Panc1 (cell line): ENCODE measurements around the gene PDCD11. TPM values are rescaled to one million over a fixed set of nuclear protein-coding genes. Genes with fewer than 3 reads are reported as not detected.
"Not testable (repeated sequence)": the region's sequence is repeated elsewhere in the genome, so short reads cannot be mapped to it uniquely, and the experiment has no call there.

ENCODE experiments used
- ATAC-seq: fragments of 200-7000 bp; cut with Tn5 transposase; 2 replicates; pipeline ENCODE4 v1.9.1; 2020; ENCODE audit warnings: mild to moderate bottlenecking, moderate library complexity
- BruUV-seq: library from RNA; stranded (reverse); fragments of 400-500 nt; replicated peaks from 2 replicates; lab custom pipeline; 2021; lab: Mats Ljungman, UMichigan
- CTCF ChIA-PET: fragments of 300-600 bp; sonication (Branson Sonifier 250); formaldehyde crosslinking; loops from one replicate; lab custom pipeline; 2022; ENCODE audit warnings: antibody characterized with exemption; lab: Charles Lee
- POLR2A ChIA-PET: fragments of 300-600 bp; sonication (Branson Sonifier 250); formaldehyde crosslinking; loops from one replicate; lab custom pipeline; 2022; ENCODE audit warnings: antibody characterized with exemption; lab: Charles Lee
- DNase-seq: peaks from one replicate; pipeline ENCODE4 v3.0.0-alpha.2; 2010; ENCODE audit warnings: low read depth, low spot score
- H3K27ac ChIP-seq: 2 replicates; pipeline ENCODE4 v1.5.1; 2011; ENCODE audit warnings: mild to moderate bottlenecking, low read length, inconsistent platforms
- H3K27me3 ChIP-seq: fragments of 200-500 bp; sonication (Bioruptor generic); 2 replicates; pipeline ENCODE4 v1.6.0; 2014; ENCODE audit warnings: low read length, inconsistent platforms; ENCODE audit not compliant: control insufficient read depth, insufficient read depth
- H3K36me3 ChIP-seq: fragments of 200-500 bp; sonication (Bioruptor generic); 2 replicates; pipeline ENCODE4 v1.5.1; 2014; ENCODE audit warnings: inconsistent platforms, mild to moderate bottlenecking, low read length, moderate library complexity; ENCODE audit not compliant: control insufficient read depth, insufficient read depth
- H3K4me1 ChIP-seq: 2 replicates; pipeline ENCODE4 v1.5.1; 2011; ENCODE audit warnings: inconsistent platforms, mild to moderate bottlenecking, low read length, moderate library complexity; ENCODE audit not compliant: control insufficient read depth, insufficient read depth
- H3K4me3 ChIP-seq, 2 experiments: 2 replicates each; pipeline ENCODE4 v1.5.1; 2011 to 2012; ENCODE audit warnings: low read depth in 2 of 2, low read length in 2 of 2, mild to moderate bottlenecking in 2 of 2, inconsistent platforms in 1 of 2, moderate library complexity in 1 of 2
- H3K9me3 ChIP-seq: fragments of 200-500 bp; sonication (Bioruptor generic); 2 replicates; pipeline ENCODE4 v1.5.1; 2014; ENCODE audit warnings: low read depth, mild to moderate bottlenecking, inconsistent platforms, low read length, moderate library complexity; ENCODE audit not compliant: control insufficient read depth, insufficient read depth
- POLR2AphosphoS5 ChIP-seq: IDR thresholded peaks from 2 replicates; pipeline ENCODE4 v1.6.1; 2012; ENCODE audit warnings: mild to moderate bottlenecking, low read depth, low read length, moderate library complexity
- SIN3A ChIP-seq: IDR thresholded peaks from 2 replicates; pipeline ENCODE4 v1.6.1; 2012; ENCODE audit warnings: low read depth, mild to moderate bottlenecking, low read length, moderate library complexity, borderline replicate concordance; ENCODE audit not compliant: insufficient read depth
- TCF7L2 ChIP-seq: IDR thresholded peaks from 2 replicates; pipeline ENCODE4 v1.6.1; 2011; ENCODE audit warnings: mild to moderate bottlenecking, low read depth, low read length, inconsistent platforms
- in situ Hi-C: cut with HindIII; loops from 2 replicates; pipeline ENCODE4 v1.10.0; 2016; ENCODE audit warnings: low sequenced_read_pairs, low pct_unique_long_range_greater_than_20kb
- intact Hi-C: fragments of 100-400 bp; cut with micrococcal nuclease; formaldehyde crosslinking; loops from one replicate; pipeline ENCODE4 v1.10.0; 2022; ENCODE audit not compliant: unreplicated experiment
- total RNA-seq: library from RNA; stranded (reverse); gene quantifications from one replicate; pipeline ENCODE4 v1.2.1, GENCODE V29; 2021; ENCODE audit not compliant: unreplicated experiment
- TF ChIP-seq, protein P1 (sequence below): fragments of 450-650 bp; IDR thresholded peaks from 2 replicates; pipeline ENCODE4 v1.5.1; 2017; ENCODE audit warnings: mild to moderate bottlenecking
- TF ChIP-seq, protein P2 (sequence below), 2 experiments: IDR thresholded peaks; 2 replicates each; pipeline ENCODE4 v1.6.1; 2011 to 2012; ENCODE audit warnings: low read depth in 2 of 2, control low read depth in 1 of 2, low read length in 1 of 2, mild to moderate bottlenecking in 1 of 2, moderate library complexity in 1 of 2; ENCODE audit not compliant: insufficient read depth in 1 of 2

PDCD11 gene
- total RNA-seq, 1 experiment from 2014 or later: 92.8 TPM

DNA sequence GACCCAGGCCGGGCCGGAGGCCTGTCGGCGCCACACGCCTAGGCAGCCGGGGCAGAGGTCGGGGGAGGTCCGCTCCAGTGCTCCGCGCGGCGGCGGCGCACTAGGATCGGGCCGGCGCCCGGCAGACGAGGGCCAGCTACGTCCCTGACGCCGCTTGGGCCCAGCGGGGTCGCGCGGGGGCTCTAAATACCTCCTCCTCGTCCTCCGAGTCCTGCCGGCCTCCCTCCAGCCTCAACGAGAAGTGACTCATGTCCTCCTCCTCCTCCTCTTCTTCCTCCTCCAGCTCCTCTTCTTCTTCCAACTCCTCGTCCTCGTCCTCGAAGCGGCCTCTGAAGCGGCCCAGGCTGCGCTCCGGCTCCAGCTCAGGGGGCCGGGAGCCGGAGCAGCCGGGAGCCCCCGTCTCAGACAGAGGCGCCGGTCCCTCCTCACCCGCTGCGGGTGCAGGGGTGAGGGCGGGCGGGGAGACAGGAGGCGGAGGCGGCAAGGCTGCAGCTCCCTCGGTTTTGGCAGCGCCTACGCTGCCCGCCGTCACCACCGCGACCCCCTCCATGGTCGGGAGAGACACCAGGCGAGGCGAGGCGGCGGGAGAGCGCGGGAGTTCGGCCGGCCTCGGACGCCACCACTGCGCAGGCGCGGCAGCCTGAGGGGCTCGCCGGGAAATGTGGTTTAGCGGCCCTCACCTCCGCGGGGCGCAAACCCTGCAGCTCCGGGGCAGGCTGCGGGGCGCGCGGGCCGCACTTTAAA is 45.7 kb upstream of the PDCD11 start, which contains the start of gene PCGF6:
Gene PCGF6 (minus strand): TSS at position 624 of the 744 bp plus-strand sequence. CDS start 74 bp downstream, at position 550.
- intact Hi-C loops: no loop called here
- Histone ChIP-seq H3K4me1 (peaks cover 4% of the 10 kb centered on the region; the same call in 1 of the 2 replicates), H3K27me3 (no peaks in the 10 kb centered on the region), H3K4me3 (peak within 1 kb of the TSS; percentile 66 to 80), H3K27ac (peak within 1 kb of the TSS; percentile 82), H3K36me3 (peaks cover 25% of the 10 kb centered on the region), H3K9me3 (no peaks in the 10 kb centered on the region)
- ChIA-PET POLR2A (no interaction called here), CTCF (no interaction called here)
- BruUV-seq: no TSS peak
- DNase-seq (no peak), ATAC-seq (peak; percentile 97)
- in situ Hi-C loops: no loop called here
- TF ChIP-seq, protein P1, sequence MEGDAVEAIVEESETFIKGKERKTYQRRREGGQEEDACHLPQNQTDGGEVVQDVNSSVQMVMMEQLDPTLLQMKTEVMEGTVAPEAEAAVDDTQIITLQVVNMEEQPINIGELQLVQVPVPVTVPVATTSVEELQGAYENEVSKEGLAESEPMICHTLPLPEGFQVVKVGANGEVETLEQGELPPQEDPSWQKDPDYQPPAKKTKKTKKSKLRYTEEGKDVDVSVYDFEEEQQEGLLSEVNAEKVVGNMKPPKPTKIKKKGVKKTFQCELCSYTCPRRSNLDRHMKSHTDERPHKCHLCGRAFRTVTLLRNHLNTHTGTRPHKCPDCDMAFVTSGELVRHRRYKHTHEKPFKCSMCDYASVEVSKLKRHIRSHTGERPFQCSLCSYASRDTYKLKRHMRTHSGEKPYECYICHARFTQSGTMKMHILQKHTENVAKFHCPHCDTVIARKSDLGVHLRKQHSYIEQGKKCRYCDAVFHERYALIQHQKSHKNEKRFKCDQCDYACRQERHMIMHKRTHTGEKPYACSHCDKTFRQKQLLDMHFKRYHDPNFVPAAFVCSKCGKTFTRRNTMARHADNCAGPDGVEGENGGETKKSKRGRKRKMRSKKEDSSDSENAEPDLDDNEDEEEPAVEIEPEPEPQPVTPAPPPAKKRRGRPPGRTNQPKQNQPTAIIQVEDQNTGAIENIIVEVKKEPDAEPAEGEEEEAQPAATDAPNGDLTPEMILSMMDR: no peak
- TF ChIP-seq, protein P2, sequence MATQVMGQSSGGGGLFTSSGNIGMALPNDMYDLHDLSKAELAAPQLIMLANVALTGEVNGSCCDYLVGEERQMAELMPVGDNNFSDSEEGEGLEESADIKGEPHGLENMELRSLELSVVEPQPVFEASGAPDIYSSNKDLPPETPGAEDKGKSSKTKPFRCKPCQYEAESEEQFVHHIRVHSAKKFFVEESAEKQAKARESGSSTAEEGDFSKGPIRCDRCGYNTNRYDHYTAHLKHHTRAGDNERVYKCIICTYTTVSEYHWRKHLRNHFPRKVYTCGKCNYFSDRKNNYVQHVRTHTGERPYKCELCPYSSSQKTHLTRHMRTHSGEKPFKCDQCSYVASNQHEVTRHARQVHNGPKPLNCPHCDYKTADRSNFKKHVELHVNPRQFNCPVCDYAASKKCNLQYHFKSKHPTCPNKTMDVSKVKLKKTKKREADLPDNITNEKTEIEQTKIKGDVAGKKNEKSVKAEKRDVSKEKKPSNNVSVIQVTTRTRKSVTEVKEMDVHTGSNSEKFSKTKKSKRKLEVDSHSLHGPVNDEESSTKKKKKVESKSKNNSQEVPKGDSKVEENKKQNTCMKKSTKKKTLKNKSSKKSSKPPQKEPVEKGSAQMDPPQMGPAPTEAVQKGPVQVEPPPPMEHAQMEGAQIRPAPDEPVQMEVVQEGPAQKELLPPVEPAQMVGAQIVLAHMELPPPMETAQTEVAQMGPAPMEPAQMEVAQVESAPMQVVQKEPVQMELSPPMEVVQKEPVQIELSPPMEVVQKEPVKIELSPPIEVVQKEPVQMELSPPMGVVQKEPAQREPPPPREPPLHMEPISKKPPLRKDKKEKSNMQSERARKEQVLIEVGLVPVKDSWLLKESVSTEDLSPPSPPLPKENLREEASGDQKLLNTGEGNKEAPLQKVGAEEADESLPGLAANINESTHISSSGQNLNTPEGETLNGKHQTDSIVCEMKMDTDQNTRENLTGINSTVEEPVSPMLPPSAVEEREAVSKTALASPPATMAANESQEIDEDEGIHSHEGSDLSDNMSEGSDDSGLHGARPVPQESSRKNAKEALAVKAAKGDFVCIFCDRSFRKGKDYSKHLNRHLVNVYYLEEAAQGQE (IDR thresholded peaks at IDR 0.05; ENCODE audit: insufficient read depth in 1 of 2, low read depth in 2 of 2, low read length in 1 of 2): no peak
- TF ChIP-seq SIN3A (no peak), POLR2AphosphoS5 (peak; percentile 69; the same call in 1 of the 2 replicates)

DNA sequence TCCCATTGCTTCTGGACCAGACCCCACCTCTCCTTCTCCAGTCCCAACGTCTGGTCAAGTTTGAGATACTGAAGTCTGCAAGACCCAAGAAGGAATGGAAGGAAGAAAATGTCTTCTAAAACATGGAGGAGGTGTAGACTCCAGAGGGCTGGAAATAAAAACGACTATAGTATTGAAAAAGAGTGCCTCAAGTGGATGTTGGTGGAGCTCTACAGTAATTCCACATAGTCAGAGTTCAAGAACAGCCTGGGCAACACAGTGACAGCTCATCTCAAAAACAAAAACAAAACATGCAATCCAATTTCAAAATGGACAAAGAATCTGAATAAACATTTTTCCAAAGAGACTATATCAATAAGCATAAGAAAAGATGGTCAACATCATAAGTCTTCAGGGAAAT is 43.1 kb upstream of the PDCD11 start:
- no peak overlapping the region for H3K27ac ChIP-seq
- POLR2A ChIA-PET: interaction anchor here (0.7 kb wide), 1 partner anchor 199 kb away, joined by 12 read pairs; no protein-coding TSS in a partner anchor
- H3K9me3 ChIP-seq: no peaks in the 10 kb centered on the region
- TF ChIP-seq, protein P2 (IDR thresholded peaks at IDR 0.05; ENCODE audit: insufficient read depth in 1 of 2, low read depth in 2 of 2, low read length in 1 of 2): no peak
- TF ChIP-seq, protein P1: no peak
- TF ChIP-seq SIN3A (no peak), POLR2AphosphoS5 (no peak), TCF7L2 (no peak)
- no TSS peak for BruUV-seq
- CTCF ChIA-PET: no interaction called here
- H3K36me3 ChIP-seq: peaks cover 8% of the 10 kb centered on the region
- in situ Hi-C loops (no loop called here), intact Hi-C loops (no loop called here)
- ATAC-seq (no peak), DNase-seq (no peak)
- H3K4me3 ChIP-seq: no peak overlapping the region
- peaks cover 4% of the 10 kb centered on the region; the same call in 1 of the 2 replicates for H3K4me1 ChIP-seq
- no peaks in the 10 kb centered on the region for H3K27me3 ChIP-seq

DNA sequence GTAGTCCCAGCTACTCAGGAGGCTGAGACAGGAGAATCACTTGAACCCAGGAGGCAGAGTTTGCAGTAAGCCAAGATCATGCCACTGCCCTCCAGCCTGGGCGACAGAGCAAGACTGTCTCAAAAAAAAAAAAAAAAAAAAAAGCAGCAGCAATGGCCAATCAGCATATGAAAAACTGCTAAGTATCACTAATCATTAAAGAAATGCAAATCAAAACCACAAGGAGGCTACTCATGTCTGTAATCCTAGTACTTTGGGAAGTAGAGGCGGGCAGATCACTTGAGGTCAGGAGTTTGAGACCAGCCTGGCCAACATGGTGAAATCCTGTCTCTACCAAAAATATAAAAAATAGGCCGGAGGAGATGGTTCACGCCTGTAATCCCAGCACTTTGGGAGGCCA is 41.9 kb upstream of the PDCD11 start:
- intact Hi-C loops, H3K9me3 ChIP-seq, H3K27me3 ChIP-seq, ATAC-seq, in situ Hi-C loops, DNase-seq, H3K36me3 ChIP-seq, H3K27ac ChIP-seq, H3K4me3 ChIP-seq, H3K4me1 ChIP-seq, BruUV-seq: not testable (repeated sequence)
- CTCF ChIA-PET: interaction anchor here (0.7 kb wide), 1 partner anchor 64 kb away, joined by 11 read pairs; no protein-coding TSS in a partner anchor
- POLR2A ChIA-PET: interaction anchor here (0.9 kb wide), 1 partner anchor 146 kb away, joined by 6 read pairs; no protein-coding TSS in a partner anchor
